Endothelial cell of hepatic sinusoid (primary cell): ENCODE measurements around the gene SLFNL1.

Source experiments
- in situ Hi-C: cut with HindIII; loops from 2 replicates; pipeline ENCODE4 v1.10.0; 2017; ENCODE audit warnings: low sequenced_read_pairs

The SLFNL1 gene

GRCh38 chr1:40987439-40988276, 33.9 kb downstream of the SLFNL1 start:
- in situ Hi-C loops: no loop called here

- in situ Hi-C loops: no loop called here
Observed at GRCh38 chr1:40986956-40987355, 34.6 kb downstream of the SLFNL1 start.

GRCh38 chr1:40986328-40986783, 35.2 kb downstream of the SLFNL1 start:
- in situ Hi-C loops: no loop called here

- in situ Hi-C loops: no loop called here
Observed at GRCh38 chr1:40985875-40986274, 35.6 kb downstream of the SLFNL1 start.

- in situ Hi-C loops: no loop called here
Observed at GRCh38 chr1:40985161-40985560, 36.4 kb downstream of the SLFNL1 start.

- in situ Hi-C loops: loop anchor here (5.0 kb wide), 1 partner anchor 63 kb away; no protein-coding TSS in a partner anchor
Observed at GRCh38 chr1:40984531-40984930, 37.0 kb downstream of the SLFNL1 start.

- in situ Hi-C loops: loop anchor here (5.0 kb wide), 1 partner anchor 63 kb away; no protein-coding TSS in a partner anchor
Observed at GRCh38 chr1:40984066-40984465, 37.5 kb downstream of the SLFNL1 start.

DNA sequence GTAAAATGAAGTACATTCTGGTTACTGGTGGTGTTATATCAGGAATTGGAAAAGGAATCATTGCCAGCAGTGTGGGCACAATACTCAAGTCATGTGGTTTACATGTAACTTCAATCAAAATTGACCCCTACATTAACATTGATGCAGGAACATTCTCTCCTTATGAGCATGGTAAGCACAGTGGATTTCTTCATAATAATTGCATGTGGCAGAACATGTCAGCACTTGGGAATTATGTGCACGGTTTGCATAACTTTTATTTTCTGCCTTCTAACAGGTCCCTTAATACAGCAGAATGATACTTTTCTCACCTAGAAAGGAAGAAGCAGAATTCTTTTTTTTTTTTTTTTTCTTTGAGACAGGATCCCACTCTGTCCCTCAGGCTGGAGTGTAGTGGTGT, 38.2 kb downstream of the SLFNL1 start:
- in situ Hi-C loops: loop anchor here (5.0 kb wide), 1 partner anchor 64 kb away; no protein-coding TSS in a partner anchor

DNA sequence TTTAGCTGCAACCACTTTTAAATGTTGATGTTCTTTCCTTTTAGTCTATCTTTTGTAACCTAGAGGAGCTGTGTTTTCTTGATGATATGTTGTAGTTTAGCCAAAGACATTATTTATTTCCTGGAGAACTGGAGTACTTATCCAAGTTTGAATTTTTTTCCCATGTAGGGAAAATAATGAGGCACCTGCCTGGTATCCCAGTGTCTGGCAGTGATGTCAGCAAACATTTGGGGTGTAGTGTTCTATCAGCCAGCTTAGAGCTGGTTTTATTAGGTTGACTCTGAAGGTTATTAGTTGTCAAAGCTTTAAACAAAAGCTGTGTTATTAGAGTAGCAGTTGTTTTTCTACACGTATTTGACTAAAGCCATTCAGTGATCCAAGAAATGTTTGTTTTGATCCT, 38.8 kb downstream of the SLFNL1 start:
- in situ Hi-C loops: loop anchor here (5.0 kb wide), 1 partner anchor 65 kb away; no protein-coding TSS in a partner anchor

DNA sequence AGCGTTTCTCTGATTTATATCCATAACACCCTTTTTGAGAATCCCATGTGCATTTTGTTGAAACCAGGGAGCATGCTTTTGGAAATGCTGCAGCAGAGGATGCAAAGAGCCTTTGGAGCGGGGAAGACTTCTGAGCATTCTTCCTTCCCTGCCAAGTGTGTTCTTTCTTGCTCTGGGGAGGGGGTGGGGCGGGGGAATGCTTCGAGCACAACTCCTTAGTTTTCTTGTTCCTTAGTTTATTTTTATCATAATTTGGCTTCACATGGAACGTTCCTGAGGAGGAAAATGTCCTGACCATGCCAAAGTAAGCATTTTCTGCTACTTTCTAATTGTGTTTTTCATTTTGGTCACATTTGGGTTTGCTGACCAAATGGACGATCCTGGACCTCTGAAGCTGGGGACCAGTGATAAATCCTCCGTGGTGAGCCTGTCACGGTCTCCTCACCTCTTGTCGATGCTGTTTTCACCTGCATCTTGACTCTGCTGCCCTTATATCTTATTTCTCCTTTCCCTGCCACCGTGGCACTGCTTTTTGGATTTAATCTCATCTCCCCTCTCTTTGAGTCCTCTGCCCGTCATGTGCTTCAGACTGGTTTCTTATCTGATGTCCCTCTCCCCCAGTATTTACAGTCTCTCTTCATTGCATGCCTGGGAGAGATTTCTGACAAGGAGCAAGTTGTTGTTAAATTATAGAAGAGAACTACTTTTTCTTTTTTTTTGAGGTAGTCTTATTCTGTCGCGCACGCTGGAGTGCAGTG, 39.7 kb downstream of the SLFNL1 start:
- in situ Hi-C loops: loop anchor here (5.0 kb wide), 1 partner anchor 65 kb away; no protein-coding TSS in a partner anchor

- in situ Hi-C loops: loop anchor here (5.0 kb wide), 1 partner anchor 67 kb away; no protein-coding TSS in a partner anchor
Observed at GRCh38 chr1:40980453-40981121, 40.9 kb downstream of the SLFNL1 start.

- in situ Hi-C loops: loop anchor here (5.0 kb wide), 1 partner anchor 67 kb away; no protein-coding TSS in a partner anchor
Observed at GRCh38 chr1:40980068-40980452, 41.5 kb downstream of the SLFNL1 start.

GRCh38 chr1:40979241-40980067, 42.1 kb downstream of the SLFNL1 start, which contains the start of gene CTPS1:
TSS of gene CTPS1 (plus strand) at chr1:40979696. CDS start at chr1:40983291, 3,595 bp downstream.
- in situ Hi-C loops: loop anchor here (5.0 kb wide), 1 partner anchor 68 kb away; no protein-coding TSS in a partner anchor

GRCh38 chr1:40978886-40979240, 42.7 kb downstream of the SLFNL1 start:
- in situ Hi-C loops: no loop called here

- in situ Hi-C loops: no loop called here
Observed at GRCh38 chr1:40977716-40978115, 43.8 kb downstream of the SLFNL1 start.

- in situ Hi-C loops: no loop called here
Observed at GRCh38 chr1:40976952-40977690, 44.4 kb downstream of the SLFNL1 start.

- in situ Hi-C loops: no loop called here
Observed at GRCh38 chr1:40974945-40975344, 46.6 kb downstream of the SLFNL1 start.

DNA sequence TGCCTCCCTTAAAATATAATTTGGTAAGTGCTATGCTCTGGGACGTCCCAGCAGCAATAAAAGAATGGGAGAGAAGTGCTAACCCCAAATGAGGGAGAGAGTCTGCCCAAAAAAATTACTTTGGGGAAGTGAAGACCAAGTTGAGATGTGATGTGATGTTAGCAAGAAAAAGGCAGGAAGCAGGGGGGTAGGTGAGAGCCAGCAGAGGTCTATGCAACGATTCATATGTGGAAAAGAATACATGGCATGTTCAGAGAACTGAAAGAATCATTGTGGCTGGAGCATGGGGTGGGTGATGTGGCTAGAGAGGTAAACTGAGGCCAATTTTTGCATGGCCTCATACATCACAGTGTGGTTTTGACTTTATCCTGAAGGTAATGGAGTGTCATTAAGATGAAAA, 47.6 kb downstream of the SLFNL1 start:
- in situ Hi-C loops: no loop called here

DNA sequence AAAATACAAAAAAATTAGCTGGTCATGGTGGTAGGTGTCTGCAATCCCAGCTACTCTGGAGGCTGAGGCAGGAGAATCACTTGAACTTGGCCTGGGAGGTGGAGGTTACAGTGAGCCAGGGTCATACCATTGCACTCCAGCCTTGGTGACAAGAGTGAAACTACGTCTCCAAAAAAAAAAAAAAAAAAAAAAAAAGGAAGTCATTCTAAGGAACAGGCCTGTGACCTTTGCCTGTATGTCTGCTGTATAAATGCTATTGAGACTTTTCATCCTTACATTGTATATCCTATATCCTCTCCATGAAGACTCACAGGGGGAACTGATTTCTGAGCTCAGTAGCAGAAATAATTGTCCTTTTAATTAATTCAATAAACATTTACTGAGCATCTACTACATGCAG, 49.6 kb downstream of the SLFNL1 start:
- in situ Hi-C loops: no loop called here
